ENCODE measurements around the gene PROX1.

Gene PROX1

GRCh38 chr1:213951876-213952275, 35.9 kb upstream of the PROX1 start:
- no peak for DNase-seq (ENCODE audit: extremely low spot score)
- no peak for TF ChIP-seq PKNOX1 (IDR thresholded peaks at IDR 0.05)
- CTCF ChIA-PET = no interaction called here
- POLR2A ChIA-PET = no interaction called here

- TF ChIP-seq TARDBP (IDR thresholded peaks at IDR 0.05) (no peak), FOXM1 (IDR thresholded peaks at IDR 0.05; ENCODE audit: borderline replicate concordance) (no peak), BHLHE40 (IDR thresholded peaks at IDR 0.05; ENCODE audit: borderline replicate concordance) (no peak), FOXK2 (IDR thresholded peaks at IDR 0.05) (no peak), LEF1 (IDR thresholded peaks at IDR 0.05; ENCODE audit: borderline replicate concordance) (no peak), ELF4 (IDR thresholded peaks at IDR 0.05) (no peak), ARNT (IDR thresholded peaks at IDR 0.05) (no peak), HDGF (IDR thresholded peaks at IDR 0.05; ENCODE audit: borderline replicate concordance) (no peak), SUZ12 (IDR thresholded peaks at IDR 0.05) (no peak), SP1 (IDR thresholded peaks at IDR 0.05) (no peak)
Observed at GRCh38 chr1:213953806-213954205, 34.0 kb upstream of the PROX1 start.

GRCh38 chr1:213956295-213956770, 31.4 kb upstream of the PROX1 start:
- TF ChIP-seq SUZ12 (IDR thresholded peaks at IDR 0.05) = no peak
- no peak for TF ChIP-seq PKNOX1 (IDR thresholded peaks at IDR 0.05)
- no peak for TF ChIP-seq HDGF (IDR thresholded peaks at IDR 0.05; ENCODE audit: borderline replicate concordance)
- TF ChIP-seq NFRKB (IDR thresholded peaks at IDR 0.05) = no peak
- no peak for TF ChIP-seq SP1 (IDR thresholded peaks at IDR 0.05)
- TF ChIP-seq ELF4 (IDR thresholded peaks at IDR 0.05) = no peak
- no peak for TF ChIP-seq FOXA1 (IDR thresholded peaks at IDR 0.05)
- TF ChIP-seq BHLHE40 (IDR thresholded peaks at IDR 0.05; ENCODE audit: borderline replicate concordance) = no peak
- no peak for TF ChIP-seq ZNF384 (IDR thresholded peaks at IDR 0.05)
- CTCF ChIA-PET = no interaction called here
- DNase-seq (ENCODE audit: extremely low spot score) = no peak
- POLR2A ChIA-PET = no interaction called here

More at GRCh38 chr1:213953806-213954205, 34.0 kb upstream of the PROX1 start:
- DNase-seq (ENCODE audit: extremely low spot score) = no peak
- CTCF ChIA-PET = interaction anchor here (0.8 kb wide), 1 partner anchor 23 kb away, joined by 3 read pairs; no protein-coding TSS in a partner anchor
- POLR2A ChIA-PET = no interaction called here

GRCh38 chr1:213958346-213958745, 29.4 kb upstream of the PROX1 start:
- ChIA-PET CTCF (no interaction called here), POLR2A (no interaction called here)
- no peak for TF ChIP-seq LEF1 (IDR thresholded peaks at IDR 0.05; ENCODE audit: borderline replicate concordance)
- TF ChIP-seq HDGF (IDR thresholded peaks at IDR 0.05; ENCODE audit: borderline replicate concordance) = no peak
- no peak for TF ChIP-seq NFRKB (IDR thresholded peaks at IDR 0.05)
- no peak for TF ChIP-seq FOXA1 (IDR thresholded peaks at IDR 0.05)
- TF ChIP-seq PKNOX1 (IDR thresholded peaks at IDR 0.05) = no peak
- no peak for TF ChIP-seq ZNF384 (IDR thresholded peaks at IDR 0.05)
- DNase-seq (ENCODE audit: extremely low spot score) = no peak

- TF ChIP-seq ELF4 (IDR thresholded peaks at IDR 0.05) = no peak
- TF ChIP-seq ZNF384 (IDR thresholded peaks at IDR 0.05) = no peak
- TF ChIP-seq L3MBTL2 (conservative IDR thresholded peaks at IDR 0.05) = no peak
- TF ChIP-seq SUZ12 (IDR thresholded peaks at IDR 0.05) = no peak
- DNase-seq (ENCODE audit: extremely low spot score) = no peak
- POLR2A ChIA-PET = no interaction called here
- CTCF ChIA-PET = no interaction called here
Observed at GRCh38 chr1:213960963-213961362, 26.8 kb upstream of the PROX1 start.

- POLR2A ChIA-PET = no interaction called here
- no peak for TF ChIP-seq ZNF384 (IDR thresholded peaks at IDR 0.05)
- no peak for TF ChIP-seq SUZ12 (IDR thresholded peaks at IDR 0.05)
- no peak for TF ChIP-seq FOXK2 (IDR thresholded peaks at IDR 0.05)
- TF ChIP-seq SP1 (IDR thresholded peaks at IDR 0.05) = no peak
- no peak for TF ChIP-seq FOXM1 (IDR thresholded peaks at IDR 0.05; ENCODE audit: borderline replicate concordance)
- no peak for TF ChIP-seq PKNOX1 (IDR thresholded peaks at IDR 0.05)
- no peak for TF ChIP-seq NFRKB (IDR thresholded peaks at IDR 0.05)
- TF ChIP-seq ELF4 (IDR thresholded peaks at IDR 0.05) = no peak
- no peak for TF ChIP-seq BHLHE40 (IDR thresholded peaks at IDR 0.05; ENCODE audit: borderline replicate concordance)
- no peak for TF ChIP-seq CTBP1 (IDR thresholded peaks at IDR 0.05; ENCODE audit: borderline replicate concordance)
- CTCF ChIA-PET = no interaction called here
- DNase-seq (ENCODE audit: extremely low spot score) = no peak
Observed at GRCh38 chr1:213962508-213962907, 25.3 kb upstream of the PROX1 start.

- no peak for TF ChIP-seq HDGF (IDR thresholded peaks at IDR 0.05; ENCODE audit: borderline replicate concordance)
- no peak for TF ChIP-seq ZNF384 (IDR thresholded peaks at IDR 0.05)
- no peak for TF ChIP-seq BHLHE40 (IDR thresholded peaks at IDR 0.05; ENCODE audit: borderline replicate concordance)
- no peak for TF ChIP-seq NFRKB (IDR thresholded peaks at IDR 0.05)
- TF ChIP-seq FOXM1 (IDR thresholded peaks at IDR 0.05; ENCODE audit: borderline replicate concordance) = no peak
- no peak for TF ChIP-seq L3MBTL2 (conservative IDR thresholded peaks at IDR 0.05)
- TF ChIP-seq FOXK2 (IDR thresholded peaks at IDR 0.05) = no peak
- TF ChIP-seq SP1 (IDR thresholded peaks at IDR 0.05) = no peak
- TF ChIP-seq PKNOX1 (IDR thresholded peaks at IDR 0.05) = no peak
- no peak for TF ChIP-seq CTBP1 (IDR thresholded peaks at IDR 0.05; ENCODE audit: borderline replicate concordance)
- no peak for TF ChIP-seq ARNT (IDR thresholded peaks at IDR 0.05)
- TF ChIP-seq SUZ12 (IDR thresholded peaks at IDR 0.05) = no peak
- no peak for TF ChIP-seq ELF4 (IDR thresholded peaks at IDR 0.05)
- TF ChIP-seq FOXA1 (IDR thresholded peaks at IDR 0.05) = no peak
- ChIA-PET POLR2A (no interaction called here), CTCF (interaction anchor here (0.6 kb wide), 1 partner anchor 625 kb away, joined by 3 read pairs; no protein-coding TSS in a partner anchor)
Observed at GRCh38 chr1:213966122-213966521, 21.7 kb upstream of the PROX1 start.

More at GRCh38 chr1:213966122-213966521, 21.7 kb upstream of the PROX1 start:
- DNase-seq (ENCODE audit: extremely low spot score) = no peak

Data from HEK293T (cell line).